ENCODE data around the gene CD74. TPM values are rescaled to one million over a fixed set of nuclear protein-coding genes. Genes with fewer than 3 reads are reported as not detected.

The CD74 gene
- total RNA-seq, 4 donors from 2014 or later = 433 to 1,002 (median 776) TPM

DNA sequence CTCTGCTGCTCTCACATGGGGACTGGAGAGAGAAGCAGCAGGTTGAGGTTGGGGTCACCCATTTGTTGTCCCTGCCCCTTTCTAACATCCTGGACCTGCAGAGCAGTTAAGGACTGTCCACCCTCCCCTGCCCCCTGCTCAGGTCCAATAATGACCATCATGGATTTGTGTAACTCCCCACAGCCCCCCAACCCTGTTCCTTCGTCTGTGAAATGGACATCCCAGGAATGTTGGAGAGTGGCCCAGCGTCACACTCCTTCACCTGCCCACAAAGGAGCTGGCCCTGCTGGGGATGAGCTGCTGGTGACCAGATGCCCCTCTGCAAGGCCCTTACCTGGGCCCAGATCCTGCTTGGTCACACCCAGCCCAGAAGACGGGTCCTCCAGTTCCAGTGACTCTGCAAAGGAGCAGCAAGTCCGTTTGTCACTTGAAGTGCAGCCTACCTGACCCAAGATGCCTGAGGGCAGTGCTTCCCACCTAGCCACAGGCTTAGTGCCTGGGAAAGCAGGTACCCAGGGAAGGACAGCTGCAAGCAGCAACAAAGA is 10.4 kb downstream of the CD74 start:
- no peak for DNase-seq (ENCODE audit: low spot score in 2 of 2)
- Histone ChIP-seq H3K36me3 (peaks cover 52% of the 10 kb centered on the region), H3K9me3 (no peaks in the 10 kb centered on the region), H3K4me3 (no peak overlapping the region), H3K27ac (no peak overlapping the region), H3K27me3 (no peaks in the 10 kb centered on the region), H3K4me1 (no peaks in the 10 kb centered on the region)
- 87% methylated on average over 4 of the region's 4 CpGs for WGBS
- TF ChIP-seq POLR2A (IDR thresholded peaks at IDR 0.05) = no peak
- no peak for TF ChIP-seq POLR2AphosphoS5 (IDR thresholded peaks at IDR 0.05)
- no peak for TF ChIP-seq EP300 (IDR thresholded peaks at IDR 0.05)
- TF ChIP-seq, protein P1, sequence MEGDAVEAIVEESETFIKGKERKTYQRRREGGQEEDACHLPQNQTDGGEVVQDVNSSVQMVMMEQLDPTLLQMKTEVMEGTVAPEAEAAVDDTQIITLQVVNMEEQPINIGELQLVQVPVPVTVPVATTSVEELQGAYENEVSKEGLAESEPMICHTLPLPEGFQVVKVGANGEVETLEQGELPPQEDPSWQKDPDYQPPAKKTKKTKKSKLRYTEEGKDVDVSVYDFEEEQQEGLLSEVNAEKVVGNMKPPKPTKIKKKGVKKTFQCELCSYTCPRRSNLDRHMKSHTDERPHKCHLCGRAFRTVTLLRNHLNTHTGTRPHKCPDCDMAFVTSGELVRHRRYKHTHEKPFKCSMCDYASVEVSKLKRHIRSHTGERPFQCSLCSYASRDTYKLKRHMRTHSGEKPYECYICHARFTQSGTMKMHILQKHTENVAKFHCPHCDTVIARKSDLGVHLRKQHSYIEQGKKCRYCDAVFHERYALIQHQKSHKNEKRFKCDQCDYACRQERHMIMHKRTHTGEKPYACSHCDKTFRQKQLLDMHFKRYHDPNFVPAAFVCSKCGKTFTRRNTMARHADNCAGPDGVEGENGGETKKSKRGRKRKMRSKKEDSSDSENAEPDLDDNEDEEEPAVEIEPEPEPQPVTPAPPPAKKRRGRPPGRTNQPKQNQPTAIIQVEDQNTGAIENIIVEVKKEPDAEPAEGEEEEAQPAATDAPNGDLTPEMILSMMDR (IDR thresholded peaks at IDR 0.05) = no peak

DNA sequence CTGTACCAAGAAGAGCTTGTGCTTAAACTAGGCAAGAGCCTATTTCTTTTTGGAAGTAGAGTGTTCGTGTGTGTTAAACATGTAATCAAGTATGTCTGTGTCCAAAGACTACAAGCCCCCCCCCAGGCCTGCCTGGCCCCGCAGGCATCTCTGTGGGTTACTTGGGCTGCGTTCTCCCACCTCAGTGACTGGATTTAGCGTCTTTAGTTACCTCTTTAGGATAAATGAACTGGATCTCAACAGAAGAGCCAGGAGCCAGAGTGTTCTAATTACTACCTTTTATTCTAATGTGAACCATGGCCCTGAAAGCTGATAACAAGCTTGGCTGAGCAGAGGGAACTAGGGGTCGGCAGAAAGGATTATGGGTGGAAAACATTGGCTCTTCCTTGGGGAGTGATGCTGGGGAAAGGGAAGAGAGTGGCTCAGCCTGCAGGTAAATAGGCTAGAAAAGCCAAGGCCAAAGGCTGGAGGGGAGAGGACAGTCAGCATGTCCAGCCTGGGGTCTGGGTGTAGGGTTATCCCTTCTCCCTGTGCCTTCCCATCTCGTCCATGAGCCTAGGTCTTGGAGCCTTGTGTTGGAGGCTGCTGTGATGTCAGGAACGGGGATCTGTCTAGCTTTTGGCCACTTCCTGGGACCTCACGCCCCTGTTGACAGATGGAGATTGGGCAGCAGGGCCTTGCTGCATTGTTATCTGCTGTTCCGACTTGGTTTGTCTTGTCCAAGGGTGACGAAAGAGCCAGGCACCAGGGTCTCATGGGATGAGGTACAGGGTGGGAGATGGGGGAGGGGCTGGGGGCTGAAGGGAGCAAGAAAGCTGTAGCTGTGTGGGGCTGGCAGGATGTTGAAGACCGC is 11.1 kb downstream of the CD74 start:
- Histone ChIP-seq H3K4me3 (no peak overlapping the region), H3K9me3 (no peaks in the 10 kb centered on the region), H3K36me3 (peaks cover 56% of the 10 kb centered on the region), H3K27me3 (no peaks in the 10 kb centered on the region), H3K4me1 (no peaks in the 10 kb centered on the region), H3K27ac (no peak overlapping the region)
- TF ChIP-seq, protein P1 (IDR thresholded peaks at IDR 0.05) = no peak
- TF ChIP-seq EP300 (IDR thresholded peaks at IDR 0.05) (no peak), POLR2AphosphoS5 (IDR thresholded peaks at IDR 0.05) (no peak), POLR2A (IDR thresholded peaks at IDR 0.05) (no peak)
- no peak for DNase-seq (ENCODE audit: low spot score in 2 of 2)
- 84% methylated on average over 11 of the region's 11 CpGs for WGBS

DNA sequence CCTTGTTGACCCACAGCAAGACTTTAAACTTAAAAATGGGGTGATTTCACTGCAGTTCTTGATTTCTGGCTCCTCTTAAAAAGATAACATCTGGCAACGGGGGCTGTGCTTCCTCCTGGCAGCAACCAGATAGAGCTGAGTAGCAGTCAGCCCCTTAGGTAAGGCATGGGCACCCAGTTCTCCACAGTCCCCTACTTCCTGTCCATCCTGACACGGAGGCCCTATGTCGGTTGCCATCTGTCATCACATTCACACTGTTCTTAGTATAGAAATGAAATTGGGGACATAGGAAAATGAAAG is 11.7 kb downstream of the CD74 start:
- no peaks in the 10 kb centered on the region for H3K27me3 ChIP-seq
- TF ChIP-seq POLR2AphosphoS5 (IDR thresholded peaks at IDR 0.05) = no peak
- TF ChIP-seq EP300 (IDR thresholded peaks at IDR 0.05) = no peak
- TF ChIP-seq, protein P1 (IDR thresholded peaks at IDR 0.05) = no peak
- DNase-seq (ENCODE audit: low spot score in 2 of 2) = no peak
- 62% methylated on average over 2 of the region's 3 CpGs for WGBS
- H3K4me1 ChIP-seq = no peaks in the 10 kb centered on the region
- H3K4me3 ChIP-seq = no peak overlapping the region
- H3K36me3 ChIP-seq = peaks cover 60% of the 10 kb centered on the region
- no peak overlapping the region for H3K27ac ChIP-seq
- no peaks in the 10 kb centered on the region for H3K9me3 ChIP-seq

DNA sequence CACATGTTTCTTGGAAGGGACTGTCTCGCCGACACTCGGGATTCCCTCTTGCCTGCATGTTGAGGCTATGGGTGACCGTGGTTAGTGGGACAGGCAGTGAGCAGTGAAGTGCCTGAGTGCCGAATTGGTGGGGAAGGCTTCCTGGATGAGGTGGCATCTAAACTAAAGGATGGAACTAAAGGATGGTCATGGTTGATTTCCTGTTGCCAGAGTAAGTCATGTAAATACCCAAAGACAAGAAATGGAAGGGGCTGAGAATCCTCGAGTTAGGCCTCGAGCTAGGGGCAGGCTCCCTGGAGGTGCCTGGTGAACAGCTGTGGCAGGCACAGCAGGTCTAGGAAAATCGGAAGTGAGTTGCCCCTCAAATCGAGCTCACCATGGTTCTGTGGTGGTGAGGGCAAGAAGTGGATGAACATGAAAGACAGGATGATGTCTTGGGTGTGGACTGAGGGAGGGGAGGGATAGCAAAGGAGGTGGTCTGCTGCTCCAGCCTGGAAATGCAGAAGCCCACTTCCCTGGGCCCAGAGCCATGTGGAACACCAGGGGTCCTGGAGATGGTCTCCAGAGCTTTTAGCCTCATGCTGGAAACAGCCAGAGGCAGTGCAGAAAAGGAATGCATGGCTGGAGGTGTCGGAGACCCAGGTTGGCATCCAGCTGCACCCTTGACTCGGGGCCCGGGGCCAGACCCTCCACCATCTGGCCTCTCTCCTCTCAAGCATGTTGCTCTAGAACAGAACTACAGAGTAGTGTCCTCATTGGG is 12.2 kb downstream of the CD74 start:
- Histone ChIP-seq H3K27me3 (no peaks in the 10 kb centered on the region), H3K9me3 (no peaks in the 10 kb centered on the region), H3K4me1 (no peaks in the 10 kb centered on the region), H3K36me3 (peaks cover 66% of the 10 kb centered on the region), H3K4me3 (no peak overlapping the region), H3K27ac (no peak overlapping the region)
- WGBS = 75% methylated on average over 12 of the region's 12 CpGs
- DNase-seq (ENCODE audit: low spot score in 2 of 2) = no peak
- TF ChIP-seq POLR2A (IDR thresholded peaks at IDR 0.05) = no peak
- TF ChIP-seq, protein P1 (IDR thresholded peaks at IDR 0.05) = no peak
- no peak for TF ChIP-seq EP300 (IDR thresholded peaks at IDR 0.05)
- no peak for TF ChIP-seq POLR2AphosphoS5 (IDR thresholded peaks at IDR 0.05)
